Activated CD4-positive, alpha-beta T cell treated with anti-CD3 and anti-CD28 coated beads, Interleukin-2, amount 50 U/mL, for 24 hours (primary cell): ENCODE data around the gene LIMS2.

Source experiments
- DNase-seq, 2 donors: peaks; one replicate each; pipeline ENCODE4 v3.0.0-alpha.2; 2020; ENCODE audit warnings: low read depth in 1 of 2, low spot score in 1 of 2

The LIMS2 gene, protein sequence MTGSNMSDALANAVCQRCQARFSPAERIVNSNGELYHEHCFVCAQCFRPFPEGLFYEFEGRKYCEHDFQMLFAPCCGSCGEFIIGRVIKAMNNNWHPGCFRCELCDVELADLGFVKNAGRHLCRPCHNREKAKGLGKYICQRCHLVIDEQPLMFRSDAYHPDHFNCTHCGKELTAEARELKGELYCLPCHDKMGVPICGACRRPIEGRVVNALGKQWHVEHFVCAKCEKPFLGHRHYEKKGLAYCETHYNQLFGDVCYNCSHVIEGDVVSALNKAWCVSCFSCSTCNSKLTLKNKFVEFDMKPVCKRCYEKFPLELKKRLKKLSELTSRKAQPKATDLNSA

DNA sequence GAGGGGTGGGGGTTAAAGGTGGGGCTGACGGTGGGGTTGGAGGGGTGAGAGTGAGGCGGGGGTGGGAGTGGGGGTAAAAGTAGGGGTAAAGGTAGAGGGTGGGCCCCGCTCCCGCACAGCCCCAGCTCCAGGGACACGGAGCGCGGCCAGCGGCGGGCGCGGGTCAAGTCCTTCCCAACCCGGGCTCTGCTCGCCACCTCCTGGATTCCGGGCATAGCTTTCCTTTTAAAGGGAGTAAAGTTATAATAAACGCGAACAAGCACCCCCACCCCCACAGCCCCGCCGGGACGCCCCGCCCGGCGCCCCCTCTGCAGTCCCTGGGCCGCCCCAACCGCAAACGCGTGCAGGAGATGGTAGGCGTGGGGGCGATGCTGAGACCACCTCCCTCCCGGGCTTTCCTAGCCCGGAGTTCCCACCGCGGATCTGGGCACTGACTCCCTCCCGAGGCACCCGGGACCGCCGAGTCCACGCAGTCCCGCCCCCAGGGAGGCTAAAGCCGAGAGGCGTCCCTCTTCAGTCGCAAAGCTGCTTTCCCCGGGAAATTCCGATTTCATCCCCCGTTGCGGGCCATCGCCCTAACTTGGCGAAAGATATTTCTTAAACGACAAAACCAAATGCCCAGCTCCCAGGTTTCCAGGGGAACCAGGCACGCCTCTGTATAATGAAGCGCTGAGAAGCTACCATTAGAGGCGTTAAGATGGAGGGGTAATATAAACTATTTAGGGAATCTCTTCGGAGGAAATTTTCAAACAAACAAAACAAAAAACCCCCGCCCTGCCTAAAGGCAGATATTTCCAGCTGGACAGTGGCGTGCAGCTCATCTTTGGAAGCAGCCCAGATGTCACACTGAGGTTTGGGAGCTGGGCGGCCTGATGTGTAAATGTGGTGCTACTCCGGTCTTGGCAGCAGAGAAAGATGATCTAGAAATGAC lies at the start of gene LIMS2:
Gene LIMS2, minus strand, starts transcription at position 200 of the 931 bp plus-strand sequence. CDS start 506 bp downstream, outside the sequence.
- no peak for DNase-seq

DNA sequence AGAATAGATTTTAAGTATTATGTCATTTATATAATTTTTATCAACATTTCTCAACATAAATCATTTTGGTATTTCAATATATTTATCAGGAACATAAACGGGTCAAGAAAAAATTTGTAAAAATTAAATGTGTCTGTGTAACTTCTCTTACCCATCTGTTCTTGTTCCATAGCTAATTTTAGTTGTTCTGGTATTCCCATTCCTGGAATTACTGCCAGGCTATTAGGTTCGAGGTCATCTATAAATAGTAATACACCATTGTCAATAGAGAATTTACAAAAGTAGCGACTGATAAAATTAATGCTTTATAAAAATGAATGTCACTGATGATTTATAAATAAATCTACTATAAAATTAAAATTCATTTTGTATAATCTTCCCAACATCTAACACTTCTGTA lies 47.5 kb upstream of the LIMS2 start:
- no peak for DNase-seq

GRCh38 chr2:127721978-127722355 lies 46.6 kb upstream of the LIMS2 start:
- DNase-seq = no peak

- DNase-seq = no peak
Measured at GRCh38 chr2:127721311-127721977, 46.1 kb upstream of the LIMS2 start.

- no peak for DNase-seq
Measured at GRCh38 chr2:127719301-127720218, 44.2 kb upstream of the LIMS2 start.

DNA sequence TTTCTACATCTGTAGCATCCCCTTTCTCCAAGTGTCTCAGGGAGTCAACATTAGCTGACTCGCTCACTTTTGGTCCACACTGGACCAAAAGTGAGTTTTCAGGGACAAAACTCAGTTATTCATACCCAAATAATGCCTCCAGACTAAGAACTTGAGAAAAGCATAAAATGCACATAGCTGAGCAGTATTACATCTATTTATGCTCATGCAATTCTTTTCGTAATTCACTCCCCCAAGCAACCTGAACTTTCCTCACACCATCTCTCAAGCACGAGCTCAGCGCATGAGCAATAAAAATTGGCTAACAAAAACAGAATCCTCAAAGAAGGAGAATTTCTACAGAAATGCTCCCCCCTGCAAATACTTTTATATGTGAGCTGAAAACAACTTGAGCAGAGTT lies 42.9 kb upstream of the LIMS2 start:
- no peak for DNase-seq

DNA sequence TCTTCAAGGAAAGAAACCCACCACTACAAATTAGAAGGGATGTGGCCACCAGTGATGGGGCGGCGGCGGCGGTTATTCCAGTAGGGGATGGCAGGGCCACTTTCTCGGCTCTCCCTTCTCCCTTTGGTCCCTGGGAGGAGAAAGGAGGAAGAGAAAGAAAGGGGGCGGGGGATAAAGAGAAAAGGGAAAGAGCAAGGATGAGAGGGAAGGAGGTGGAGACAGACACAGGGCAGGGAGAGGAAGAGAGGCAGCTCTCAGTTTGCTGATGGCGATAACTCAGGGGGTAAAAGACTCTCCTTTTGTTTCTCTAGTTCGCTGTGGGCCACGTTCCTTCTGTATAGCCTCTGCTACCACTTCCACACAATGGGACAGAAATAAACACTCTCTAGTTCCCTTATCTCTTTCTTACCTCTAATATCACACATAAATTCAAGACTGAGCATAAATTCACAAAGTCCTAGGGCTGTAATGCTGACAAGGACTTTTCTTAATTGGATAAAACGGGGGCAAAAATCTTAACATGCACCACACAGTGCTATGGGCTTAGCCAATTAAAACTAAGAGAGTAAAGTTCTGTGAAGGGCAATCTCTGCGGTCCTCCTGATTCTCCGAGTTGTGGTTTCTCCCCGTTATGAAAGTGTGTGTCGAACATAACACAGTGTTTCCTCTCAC lies 40.6 kb upstream of the LIMS2 start:
- no peak for DNase-seq

- DNase-seq = no peak
Measured at GRCh38 chr2:127713562-127713961, 38.2 kb upstream of the LIMS2 start.

DNA sequence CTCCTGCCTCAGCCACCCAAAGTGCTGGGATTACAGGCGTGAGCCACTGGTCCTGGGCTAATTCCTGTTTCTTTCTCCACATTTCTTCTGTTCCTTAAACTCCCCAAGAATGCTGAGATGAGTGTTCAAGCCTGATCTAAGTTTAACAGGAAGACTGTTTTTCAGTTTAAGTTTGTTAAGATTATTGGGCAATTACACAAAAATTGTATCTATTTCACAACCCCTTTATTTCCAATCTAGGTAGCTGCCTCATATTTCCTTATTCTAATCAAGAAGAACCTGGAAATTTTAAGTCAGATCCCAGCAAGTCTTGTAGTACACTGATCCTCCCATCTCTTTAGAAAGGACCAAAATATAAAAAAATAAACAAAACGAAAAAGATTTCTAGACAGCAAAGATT lies 37.7 kb upstream of the LIMS2 start:
- DNase-seq = no peak

- no peak for DNase-seq
Measured at GRCh38 chr2:127709336-127709735, 34.0 kb upstream of the LIMS2 start.

- DNase-seq = no peak
Measured at GRCh38 chr2:127707890-127708648, 32.7 kb upstream of the LIMS2 start.

GRCh38 chr2:127706215-127706990 lies 31.1 kb upstream of the LIMS2 start:
- no peak for DNase-seq

- no peak for DNase-seq
Measured at GRCh38 chr2:127705391-127706065, 30.2 kb upstream of the LIMS2 start.

GRCh38 chr2:127704641-127705390 lies 29.5 kb upstream of the LIMS2 start:
- no peak for DNase-seq

GRCh38 chr2:127703282-127703681 lies 28.0 kb upstream of the LIMS2 start:
- no peak for DNase-seq

GRCh38 chr2:127702395-127703009 lies 27.2 kb upstream of the LIMS2 start:
- no peak for DNase-seq
